ENCODE measurements around the gene CABP1. TPM values are rescaled to one million over a fixed set of nuclear protein-coding genes. Genes with fewer than 3 reads are reported as not detected.

CABP1 gene
- total and polyA plus RNA-seq, 9 of the 15 experiments (the other 6 are each of a cell fraction or from before 2014, with no cell fraction given), result not detected

DNA sequence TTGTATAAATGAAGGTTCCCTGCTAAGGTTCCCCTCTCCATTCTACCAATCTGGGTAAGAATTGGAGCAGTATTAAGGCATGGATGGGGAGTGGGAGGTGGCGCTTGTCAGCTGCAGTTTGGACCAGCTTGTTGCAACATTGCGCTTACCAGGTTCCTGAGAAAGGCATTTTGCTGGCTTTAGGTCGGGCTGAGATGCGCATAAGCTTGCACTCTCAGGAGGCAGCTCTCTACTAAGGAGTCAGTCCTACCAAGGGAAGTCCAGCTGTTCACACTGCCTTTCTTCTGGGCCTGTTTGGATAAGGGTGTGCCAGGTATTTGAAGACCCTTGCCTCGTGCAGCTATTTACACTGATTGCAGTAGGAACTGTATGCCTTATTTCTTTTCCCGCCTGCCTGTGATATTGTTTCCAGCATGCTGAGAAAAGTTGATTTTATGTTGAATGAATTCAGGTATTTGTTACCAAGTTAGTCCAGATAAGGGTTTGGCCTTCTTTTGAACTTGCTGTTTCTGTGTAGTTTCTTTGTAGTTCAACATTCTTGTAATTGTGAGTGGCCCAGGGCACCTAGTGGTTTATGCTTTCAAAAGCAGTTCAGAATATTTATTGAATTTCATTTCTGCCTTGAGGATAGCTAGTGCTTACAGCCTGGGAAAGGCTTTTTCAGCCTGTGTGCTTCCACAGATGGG is 49.1 kb downstream of the CABP1 start:
- H4K20me1 ChIP-seq (replicated peaks; ENCODE audit: control insufficient read depth, insufficient read depth, low read length), result peaks cover 19% of the 10 kb centered on the region
- DNase-seq (ENCODE audit: extremely low read depth in 1 of 4, low spot score in 3 of 4) (no peak), FAIRE-seq (no peak), ATAC-seq (no peak)
- H3K27me3 ChIP-seq (ENCODE audit: control insufficient read depth in 2 of 2, insufficient read depth in 2 of 2, low read length in 2 of 2), result no peaks in the 10 kb centered on the region
- intact Hi-C loops (cut with micrococcal nuclease), result no loop called here
- WGBS (ENCODE audit: insufficient coverage, low coverage, missing lambda C conversion rate), result 64% methylated on average over 6 of the region's 6 CpGs
- in situ Hi-C loops (cut with MboI), result no loop called here
- peak overlapping the region; percentile 79 to 87; a peak in 2 of 4 replicates for H3K9ac ChIP-seq (ENCODE audit: insufficient read depth in 1 of 2, low read depth in 2 of 2, low read length in 2 of 2)
- no TSS peak for BruUV-seq (replicated peaks)
- peak overlapping the region; percentile 91 for H3K4me3 ChIP-seq
- H3K9me1 ChIP-seq (ENCODE audit: control insufficient read depth, insufficient read depth, low read length), result no peaks in the 10 kb centered on the region
- CTCF ChIA-PET (ENCODE audit: low intra/inter-chr PET ratio), result no interaction called here
- H3K4me1 ChIP-seq (replicated peaks in 1 of 2; ENCODE audit: control insufficient read depth in 2 of 2, insufficient read depth in 2 of 2, low read length in 2 of 2), result peaks cover 17 to 19% of the 10 kb centered on the region in 2 experiments; a peak in 3 of 5 replicates
- no peaks in the 10 kb centered on the region for H3K9me3 ChIP-seq (replicated peaks; ENCODE audit: control insufficient read depth, insufficient read depth, low read depth, low read length)
- H3K79me2 ChIP-seq (ENCODE audit: control insufficient read depth, insufficient read depth, low read length), result peaks cover 65% of the 10 kb centered on the region
- no peak overlapping the region for H2AFZ ChIP-seq (ENCODE audit: low read depth, low read length)
- no peak overlapping the region for H3K27ac ChIP-seq (ENCODE audit: extremely low read depth, low read depth, low read length)
- TF ChIP-seq, protein P1, sequence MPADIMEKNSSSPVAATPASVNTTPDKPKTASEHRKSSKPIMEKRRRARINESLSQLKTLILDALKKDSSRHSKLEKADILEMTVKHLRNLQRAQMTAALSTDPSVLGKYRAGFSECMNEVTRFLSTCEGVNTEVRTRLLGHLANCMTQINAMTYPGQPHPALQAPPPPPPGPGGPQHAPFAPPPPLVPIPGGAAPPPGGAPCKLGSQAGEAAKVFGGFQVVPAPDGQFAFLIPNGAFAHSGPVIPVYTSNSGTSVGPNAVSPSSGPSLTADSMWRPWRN (IDR thresholded peaks at IDR 0.05; ENCODE audit: low read depth), result no peak
- POLR2A ChIA-PET, result interaction anchor here (0.9 to 3.3 kb wide), 4 partner anchors 9 to 396 kb away, joined by 3 to 10 read pairs (median 4); partner anchors contain the start of gene RNU4-1
- peak overlapping the region; percentile 92 for H3K4me2 ChIP-seq (ENCODE audit: insufficient read depth, low read length)
- peaks cover 38% of the 10 kb centered on the region for H3K36me3 ChIP-seq (ENCODE audit: control insufficient read depth, insufficient read depth, low read length)

DNA sequence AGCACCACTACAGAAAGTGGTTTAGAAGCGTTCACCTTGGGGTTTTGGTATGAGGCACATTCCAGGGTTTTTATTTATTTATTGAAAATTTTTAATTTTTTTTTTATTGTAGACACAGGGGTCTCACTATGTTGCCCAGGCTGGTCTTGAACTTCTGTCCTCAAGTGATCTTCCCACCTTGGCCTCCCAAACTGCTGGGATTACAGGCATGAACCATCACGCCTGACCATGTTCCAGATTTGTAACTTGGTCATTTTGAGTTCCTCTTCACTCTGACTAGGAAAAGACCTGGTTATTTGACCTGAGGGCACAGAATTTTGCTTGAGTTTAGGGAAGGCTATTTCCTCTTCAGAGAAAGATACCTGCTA is 49.6 kb downstream of the CABP1 start:
- Histone ChIP-seq H3K27me3 (ENCODE audit: control insufficient read depth in 2 of 2, insufficient read depth in 2 of 2, low read length in 2 of 2) (no peaks in the 10 kb centered on the region), H3K4me3 (no peak overlapping the region), H3K4me1 (replicated peaks in 1 of 2; ENCODE audit: control insufficient read depth in 2 of 2, insufficient read depth in 2 of 2, low read length in 2 of 2) (peaks cover 17 to 19% of the 10 kb centered on the region in 2 experiments; a peak in 3 of 5 replicates), H3K9me1 (ENCODE audit: control insufficient read depth, insufficient read depth, low read length) (no peaks in the 10 kb centered on the region), H3K9me3 (replicated peaks; ENCODE audit: control insufficient read depth, insufficient read depth, low read depth, low read length) (no peaks in the 10 kb centered on the region), H3K79me2 (ENCODE audit: control insufficient read depth, insufficient read depth, low read length) (peaks cover 65% of the 10 kb centered on the region), H3K27ac (ENCODE audit: extremely low read depth, low read depth, low read length) (no peak overlapping the region), H4K20me1 (replicated peaks; ENCODE audit: control insufficient read depth, insufficient read depth, low read length) (peaks cover 19% of the 10 kb centered on the region), H3K9ac (ENCODE audit: insufficient read depth in 1 of 2, low read depth in 2 of 2, low read length in 2 of 2) (no peak overlapping the region), H3K36me3 (ENCODE audit: control insufficient read depth, insufficient read depth, low read length) (peaks cover 44% of the 10 kb centered on the region), H2AFZ (ENCODE audit: low read depth, low read length) (no peak overlapping the region), H3K4me2 (ENCODE audit: insufficient read depth, low read length) (no peak overlapping the region)
- WGBS (ENCODE audit: insufficient coverage, low coverage, missing lambda C conversion rate), result 87% methylated on average over 2 of the region's 2 CpGs
- BruUV-seq (replicated peaks), result no TSS peak
- no peak for FAIRE-seq
- ATAC-seq, result no peak
- TF ChIP-seq ZC3H4 (CRISPR knock-in tag; IDR thresholded peaks at IDR 0.05; ENCODE audit: borderline replicate concordance) (no peak), ZNF12 (CRISPR knock-in tag; IDR thresholded peaks at IDR 0.05) (no peak), ZNF583 (CRISPR knock-in tag; IDR thresholded peaks at IDR 0.05) (no peak)
- in situ Hi-C loops (cut with MboI) (no loop called here), intact Hi-C loops (cut with micrococcal nuclease) (no loop called here)
- POLR2A ChIA-PET, result interaction anchor here (0.8 to 3.3 kb wide), 3 partner anchors 8 to 16 kb away, joined by 3 to 10 read pairs (median 6); no protein-coding TSS in a partner anchor
- CTCF ChIA-PET (ENCODE audit: low intra/inter-chr PET ratio), result no interaction called here
- DNase-seq (ENCODE audit: extremely low read depth in 1 of 4, low spot score in 3 of 4), result no peak
